HepG2 (cell line): Measurements from ENCODE around the gene ARHGAP30. TPM values are rescaled to one million over a fixed set of nuclear protein-coding genes. Genes with fewer than 3 reads are reported as not detected.
A peak's percentile ranks its signal among the peaks of the same experiment; 100 is the strongest.

Experiments used
- MATR3 ChIP-seq: sonication (generic); formaldehyde crosslinking; IDR thresholded peaks from 2 replicates; pipeline ENCODE4 v1.4.0; 2020; ENCODE audit warnings: missing genetic modification reagents
- MLXIP ChIP-seq: sonication (generic); formaldehyde crosslinking; IDR thresholded peaks from 2 replicates; pipeline ENCODE4 v1.9.0; 2021; ENCODE audit warnings: missing genetic modification reagents, borderline replicate concordance
- PHF8 ChIP-seq: sonication (generic); formaldehyde crosslinking; IDR thresholded peaks from 2 replicates; pipeline ENCODE4 v1.5.0; 2020; ENCODE audit warnings: missing genetic modification reagents
- RBFOX2 ChIP-seq: fragments of 200-400 bp; formaldehyde crosslinking; IDR thresholded peaks from 2 replicates; pipeline ENCODE4 v1.6.1; 2017; ENCODE audit warnings: low read depth, mild to moderate bottlenecking, low read length
- TRAFD1 ChIP-seq: sonication (generic); formaldehyde crosslinking; IDR thresholded peaks from 2 replicates; pipeline ENCODE4 v1.5.1; 2020; ENCODE audit warnings: missing genetic modification reagents, mild to moderate bottlenecking, borderline replicate concordance
- TRIM24 ChIP-seq: sonication (generic); formaldehyde crosslinking; IDR thresholded peaks from 2 replicates; pipeline ENCODE4 v1.8.0; 2022; ENCODE audit warnings: mild to moderate bottlenecking, missing genetic modification reagents
- UBTF ChIP-seq: sonication (generic); formaldehyde crosslinking; IDR thresholded peaks from 2 replicates; pipeline ENCODE4 v1.4.0; 2020; ENCODE audit warnings: mild to moderate bottlenecking, missing genetic modification reagents
- ZNF274 ChIP-seq: sonication (generic); formaldehyde crosslinking; IDR thresholded peaks from 2 replicates; pipeline ENCODE4 v1.5.1; 2020; ENCODE audit warnings: mild to moderate bottlenecking, missing genetic modification reagents
- ZNF407 ChIP-seq: sonication (generic); formaldehyde crosslinking; IDR thresholded peaks from one replicate; pipeline ENCODE4 v1.5.1; 2020; ENCODE audit warnings: mild to moderate bottlenecking, missing genetic modification reagents; ENCODE audit errors: not compliant biosample characterization
- ZNF709 ChIP-seq: sonication (generic); formaldehyde crosslinking; IDR thresholded peaks from 2 replicates; pipeline ENCODE4 v1.5.0; 2020; ENCODE audit warnings: mild to moderate bottlenecking, missing genetic modification reagents
- polyA plus RNA-seq, 8 experiments: library from polyadenylated mRNA; depleted of rRNA in 3 of 8; stranded (reverse) in 7 of 8; unstranded in 1 of 8; fragments of >200 nt; fragmentation: Illumina TruSeq in 4 of 8; extraction: Trizol in 4 of 8; gene quantifications; 2 replicates each; pipeline versions ENCODE4 v1.2.1 to v1.2.3, GENCODE V29; 2011 to 2016; ENCODE audit warnings: low read depth in 4 of 8, missing spikeins in 1 of 8, mixed read lengths in 1 of 8; ENCODE audit not compliant: insufficient read depth in 1 of 8
- total RNA-seq, 5 experiments: library from RNA; depleted of rRNA; stranded (reverse); fragments of >200 nt; fragmentation: Illumina TruSeq; extraction: Trizol; gene quantifications; 2 replicates each; pipeline ENCODE4 v1.2.3, GENCODE V29; 2016; ENCODE audit warnings: low read depth in 1 of 5

The ARHGAP30 gene
- total and polyA plus RNA-seq, 2 of the 13 experiments (the other 11 are each of a cell fraction or from before 2014, with no cell fraction given) = 0.13 to 0.20 TPM

GRCh38 chr1:161098210-161099068 lies 28.7 kb upstream of the ARHGAP30 start, which contains the start of gene KLHDC9 (continued):
- TF ChIP-seq RBFOX2 (peak; percentile 47; the same call in 1 of the 2 replicates), TRAFD1 (CRISPR knock-in tag) (0 out of 2 replicates have a peak, but pooled peaks have one; percentile 45), ZNF709 (CRISPR knock-in tag) (0 out of 2 replicates have a peak, but pooled peaks have one; percentile 40), UBTF (CRISPR knock-in tag) (peak; percentile 62; the same call in 1 of the 2 replicates), PHF8 (CRISPR knock-in tag) (peak; percentile 75), MATR3 (no peak), ZNF274 (CRISPR knock-in tag) (peak; percentile 59; the same call in 1 of the 2 replicates), TRIM24 (CRISPR knock-in tag) (no peak), ZNF407 (CRISPR knock-in tag) (no peak), MLXIP (CRISPR knock-in tag) (no peak)
